ENCODE measurements around the gene EPN3. TPM values are rescaled to one million over a fixed set of nuclear protein-coding genes. Genes with fewer than 3 reads are reported as not detected.

The EPN3 gene
- total and polyA plus RNA-seq, 2 experiments from 2014 or later: 2.3 to 7.7 TPM

DNA sequence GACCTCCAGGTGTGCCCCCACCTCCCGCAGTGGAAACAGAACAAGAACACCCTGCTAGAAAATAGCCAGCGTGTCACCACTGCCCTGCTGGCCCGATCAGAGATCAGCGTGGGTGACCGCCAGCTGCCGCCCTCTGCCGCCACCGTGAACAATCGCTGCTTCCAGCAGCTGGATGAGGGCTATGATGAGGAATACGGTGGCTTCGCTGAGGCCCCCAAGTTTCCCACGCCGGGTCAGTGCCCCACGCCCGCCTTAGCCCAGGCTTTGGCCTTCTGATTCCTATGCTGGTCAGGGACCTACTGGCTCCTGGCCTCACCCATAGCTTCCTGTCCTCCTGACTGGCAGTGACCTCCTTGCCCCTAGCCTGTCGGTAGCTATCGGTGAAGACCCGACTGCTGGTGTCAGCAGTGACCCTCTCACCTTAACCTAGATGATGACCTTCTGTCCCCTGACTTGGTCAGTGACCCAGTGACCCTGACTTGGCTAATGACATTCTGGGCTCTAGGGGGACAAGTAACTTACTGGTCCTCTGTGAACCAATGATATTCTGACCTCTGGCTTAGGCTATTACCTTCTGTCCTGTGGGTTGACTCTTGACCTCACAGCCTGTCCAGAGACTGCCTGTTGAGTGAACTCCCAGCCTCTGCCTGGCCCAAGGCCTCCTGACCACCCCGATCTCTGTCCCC lies 16.9 kb downstream of the EPN3 start:
- Histone ChIP-seq H2AFZ (no peak overlapping the region), H3K9me2 (ENCODE audit: insufficient read depth) (no peaks in the 10 kb centered on the region)
- no peak overlapping the region for H3K27ac Mint-ChIP-seq

DNA sequence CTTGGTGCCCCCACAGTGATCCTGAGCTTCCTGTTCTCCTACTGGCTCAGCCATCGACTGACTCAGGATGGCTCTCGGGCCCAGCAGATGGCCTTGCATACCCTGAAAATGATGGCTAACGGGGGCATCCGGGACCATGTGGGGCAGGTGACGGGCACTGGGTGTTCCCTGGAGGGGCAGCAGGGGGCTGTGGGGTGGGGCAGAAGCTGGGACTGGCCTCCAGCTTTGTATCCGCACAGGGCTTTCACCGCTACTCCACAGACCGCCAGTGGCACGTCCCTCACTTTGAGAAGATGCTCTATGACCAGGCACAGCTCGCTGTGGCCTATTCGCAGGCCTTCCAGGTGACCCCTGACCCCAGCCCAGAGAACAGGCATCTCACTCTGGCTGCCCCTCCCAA lies 17.4 kb downstream of the EPN3 start:
- H3K4me3 Mint-ChIP-seq: no peak overlapping the region
- Histone ChIP-seq H3K36me3 (ENCODE audit: insufficient read depth) (no peaks in the 10 kb centered on the region), H4K20me1 (replicated peaks; ENCODE audit: insufficient read depth) (no peaks in the 10 kb centered on the region), H3K4me3 (no peak overlapping the region), H3K9me2 (ENCODE audit: insufficient read depth) (no peaks in the 10 kb centered on the region), H3K27ac (ENCODE audit: low read depth) (no peak overlapping the region), H3K79me2 (replicated peaks; ENCODE audit: insufficient read depth) (no peaks in the 10 kb centered on the region), H3K27me3 (ENCODE audit: insufficient read depth) (no peaks in the 10 kb centered on the region), H3F3A (replicated peaks; ENCODE audit: low read depth) (no peaks in the 10 kb centered on the region), H2AFZ (no peak overlapping the region), H3K4me2 (no peak overlapping the region), H3K4me1 (ENCODE audit: insufficient read depth) (peaks cover 9% of the 10 kb centered on the region; the same call in 1 of the 2 replicates)
- peaks cover 10% of the 10 kb centered on the region; the same call in 2 of the 3 replicates for H3K4me1 Mint-ChIP-seq
- H3K9me3 Mint-ChIP-seq: no peaks in the 10 kb centered on the region
- no peak overlapping the region for H3K27ac Mint-ChIP-seq
- ATAC-seq (no peak), DNase-seq (ENCODE audit: low spot score) (no peak)
- H3K36me3 Mint-ChIP-seq (ENCODE audit: low read depth): no peaks in the 10 kb centered on the region; the same call in 2 of the 3 replicates
- H3K27me3 Mint-ChIP-seq (ENCODE audit: insufficient read depth, low read depth, poor library complexity): peaks cover 13% of the 10 kb centered on the region
- TF ChIP-seq JUNB (IDR thresholded peaks at IDR 0.05; ENCODE audit: unreplicated experiment) (no peak), ZNF331 (CRISPR knock-in tag; IDR thresholded peaks at IDR 0.05; ENCODE audit: low read depth) (no peak), STAT1 (IDR thresholded peaks at IDR 0.05; ENCODE audit: unreplicated experiment) (no peak), POLR2AphosphoS5 (IDR thresholded peaks at IDR 0.05; ENCODE audit: low read depth) (no peak), EZH2phosphoT487 (IDR thresholded peaks at IDR 0.05; ENCODE audit: unreplicated experiment) (no peak), EZH2 (IDR thresholded peaks at IDR 0.05; ENCODE audit: low read depth, unreplicated experiment) (no peak), NANOG (IDR thresholded peaks at IDR 0.05; ENCODE audit: borderline replicate concordance) (no peak), CREB1 (CRISPR knock-in tag; IDR thresholded peaks at IDR 0.05; ENCODE audit: low read depth) (no peak), ZNF114 (CRISPR knock-in tag; IDR thresholded peaks at IDR 0.05) (no peak)
- TF ChIP-seq, protein P1, sequence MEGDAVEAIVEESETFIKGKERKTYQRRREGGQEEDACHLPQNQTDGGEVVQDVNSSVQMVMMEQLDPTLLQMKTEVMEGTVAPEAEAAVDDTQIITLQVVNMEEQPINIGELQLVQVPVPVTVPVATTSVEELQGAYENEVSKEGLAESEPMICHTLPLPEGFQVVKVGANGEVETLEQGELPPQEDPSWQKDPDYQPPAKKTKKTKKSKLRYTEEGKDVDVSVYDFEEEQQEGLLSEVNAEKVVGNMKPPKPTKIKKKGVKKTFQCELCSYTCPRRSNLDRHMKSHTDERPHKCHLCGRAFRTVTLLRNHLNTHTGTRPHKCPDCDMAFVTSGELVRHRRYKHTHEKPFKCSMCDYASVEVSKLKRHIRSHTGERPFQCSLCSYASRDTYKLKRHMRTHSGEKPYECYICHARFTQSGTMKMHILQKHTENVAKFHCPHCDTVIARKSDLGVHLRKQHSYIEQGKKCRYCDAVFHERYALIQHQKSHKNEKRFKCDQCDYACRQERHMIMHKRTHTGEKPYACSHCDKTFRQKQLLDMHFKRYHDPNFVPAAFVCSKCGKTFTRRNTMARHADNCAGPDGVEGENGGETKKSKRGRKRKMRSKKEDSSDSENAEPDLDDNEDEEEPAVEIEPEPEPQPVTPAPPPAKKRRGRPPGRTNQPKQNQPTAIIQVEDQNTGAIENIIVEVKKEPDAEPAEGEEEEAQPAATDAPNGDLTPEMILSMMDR (conservative IDR thresholded peaks at IDR 0.05; ENCODE audit: low read depth in 2 of 2): no peak
- TF ChIP-seq, protein P2, sequence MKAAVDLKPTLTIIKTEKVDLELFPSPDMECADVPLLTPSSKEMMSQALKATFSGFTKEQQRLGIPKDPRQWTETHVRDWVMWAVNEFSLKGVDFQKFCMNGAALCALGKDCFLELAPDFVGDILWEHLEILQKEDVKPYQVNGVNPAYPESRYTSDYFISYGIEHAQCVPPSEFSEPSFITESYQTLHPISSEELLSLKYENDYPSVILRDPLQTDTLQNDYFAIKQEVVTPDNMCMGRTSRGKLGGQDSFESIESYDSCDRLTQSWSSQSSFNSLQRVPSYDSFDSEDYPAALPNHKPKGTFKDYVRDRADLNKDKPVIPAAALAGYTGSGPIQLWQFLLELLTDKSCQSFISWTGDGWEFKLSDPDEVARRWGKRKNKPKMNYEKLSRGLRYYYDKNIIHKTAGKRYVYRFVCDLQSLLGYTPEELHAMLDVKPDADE (IDR thresholded peaks at IDR 0.05): no peak

More for the DNA sequence above, 16.9 kb downstream of the EPN3 start:
- Histone ChIP-seq H3K4me2 (no peak overlapping the region), H3K27me3 (ENCODE audit: insufficient read depth) (no peaks in the 10 kb centered on the region), H3K79me2 (replicated peaks; ENCODE audit: insufficient read depth) (no peaks in the 10 kb centered on the region), H3K4me3 (no peak overlapping the region), H4K20me1 (replicated peaks; ENCODE audit: insufficient read depth) (no peaks in the 10 kb centered on the region), H3K4me1 (ENCODE audit: insufficient read depth) (peaks cover 9% of the 10 kb centered on the region; the same call in 1 of the 2 replicates), H3K27ac (ENCODE audit: low read depth) (no peak overlapping the region), H3F3A (replicated peaks; ENCODE audit: low read depth) (no peaks in the 10 kb centered on the region), H3K36me3 (ENCODE audit: insufficient read depth) (no peaks in the 10 kb centered on the region)
- ATAC-seq (no peak), DNase-seq (ENCODE audit: low spot score) (no peak)
- Mint-ChIP-seq H3K9me3 (no peaks in the 10 kb centered on the region), H3K27me3 (ENCODE audit: insufficient read depth, low read depth, poor library complexity) (peaks cover 16% of the 10 kb centered on the region), H3K4me1 (peaks cover 10% of the 10 kb centered on the region; the same call in 2 of the 3 replicates), H3K4me3 (no peak overlapping the region), H3K36me3 (ENCODE audit: low read depth) (no peaks in the 10 kb centered on the region; the same call in 2 of the 3 replicates)
- TF ChIP-seq STAT1 (IDR thresholded peaks at IDR 0.05; ENCODE audit: unreplicated experiment): no peak
- TF ChIP-seq, protein P1 (conservative IDR thresholded peaks at IDR 0.05; ENCODE audit: low read depth in 2 of 2): no peak; a peak in 1 of 4 replicates
- no peak for TF ChIP-seq EZH2 (IDR thresholded peaks at IDR 0.05; ENCODE audit: low read depth, unreplicated experiment)
- no peak for TF ChIP-seq CREB1 (CRISPR knock-in tag; IDR thresholded peaks at IDR 0.05; ENCODE audit: low read depth)
- no peak for TF ChIP-seq NANOG (IDR thresholded peaks at IDR 0.05; ENCODE audit: borderline replicate concordance)
- TF ChIP-seq EZH2phosphoT487 (IDR thresholded peaks at IDR 0.05; ENCODE audit: unreplicated experiment): no peak
